HG03095 (cell line): ENCODE measurements around the gene LSM4.

ENCODE experiments used
- ATAC-seq: cut with Tn5 transposase; IDR thresholded peaks from one replicate; pipeline ENCODE4 v1.9.1; 2021; ENCODE audit warnings: moderate library complexity; ENCODE audit not compliant: unreplicated experiment

Gene LSM4

DNA sequence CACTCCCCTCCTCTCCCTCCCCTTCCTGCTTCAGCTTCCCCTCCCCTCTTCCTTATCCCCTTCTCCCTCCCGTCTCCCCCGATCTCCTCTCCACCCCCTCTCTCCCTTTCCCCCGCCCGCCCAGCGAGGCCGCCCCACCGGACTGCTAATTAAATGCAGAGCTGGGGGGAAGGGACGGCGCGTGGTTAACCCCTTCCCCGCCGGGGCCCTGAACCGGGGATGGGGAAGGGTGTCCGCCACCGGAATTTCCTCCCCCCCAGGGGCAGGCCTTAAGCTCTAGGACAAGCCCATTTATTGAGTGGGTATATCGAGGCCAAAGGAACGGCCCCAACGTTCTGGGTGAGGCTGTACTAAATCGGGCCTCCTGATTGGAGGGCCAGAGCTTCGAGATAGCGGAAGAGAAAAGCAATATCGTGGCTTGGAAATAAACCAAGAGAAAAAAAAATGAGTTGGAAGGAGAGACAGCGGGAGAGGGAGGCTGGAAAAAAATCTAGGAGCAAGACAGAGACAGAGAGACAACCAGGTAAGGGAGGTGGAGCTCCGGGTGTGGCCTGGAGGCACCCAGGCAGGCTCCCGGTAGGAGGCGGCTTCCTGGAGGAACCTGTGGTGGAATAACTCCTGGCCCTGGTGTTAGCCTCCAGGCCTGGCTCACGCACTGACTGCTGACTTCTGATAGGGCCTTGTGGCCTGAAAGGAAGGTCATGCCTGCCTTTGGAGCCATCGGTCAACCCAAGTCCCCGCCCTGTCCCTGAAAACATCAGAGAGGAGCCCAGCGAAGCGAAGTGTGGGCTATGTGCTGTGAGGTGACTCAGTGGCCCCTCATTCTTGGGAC, 29.9 kb downstream of the LSM4 start:
- ATAC-seq = no peak

DNA sequence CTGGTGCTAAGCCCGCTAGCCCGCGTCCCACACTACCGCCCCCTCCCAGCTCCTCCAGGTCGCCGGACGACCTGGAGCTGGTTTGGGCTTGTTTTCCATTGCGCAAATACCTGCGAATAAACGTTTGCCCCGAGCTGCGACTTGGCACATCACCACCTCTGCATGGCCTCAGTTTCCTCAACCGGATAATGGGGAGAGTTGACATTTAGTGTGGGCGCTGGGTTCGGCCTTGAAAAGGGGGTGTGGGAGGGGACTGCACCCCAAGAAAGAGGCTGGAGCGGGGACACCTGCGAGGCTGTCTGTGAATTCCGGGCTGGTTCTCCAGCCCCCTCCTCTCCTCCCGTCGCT, 30.4 kb downstream of the LSM4 start:
- no peak for ATAC-seq

DNA sequence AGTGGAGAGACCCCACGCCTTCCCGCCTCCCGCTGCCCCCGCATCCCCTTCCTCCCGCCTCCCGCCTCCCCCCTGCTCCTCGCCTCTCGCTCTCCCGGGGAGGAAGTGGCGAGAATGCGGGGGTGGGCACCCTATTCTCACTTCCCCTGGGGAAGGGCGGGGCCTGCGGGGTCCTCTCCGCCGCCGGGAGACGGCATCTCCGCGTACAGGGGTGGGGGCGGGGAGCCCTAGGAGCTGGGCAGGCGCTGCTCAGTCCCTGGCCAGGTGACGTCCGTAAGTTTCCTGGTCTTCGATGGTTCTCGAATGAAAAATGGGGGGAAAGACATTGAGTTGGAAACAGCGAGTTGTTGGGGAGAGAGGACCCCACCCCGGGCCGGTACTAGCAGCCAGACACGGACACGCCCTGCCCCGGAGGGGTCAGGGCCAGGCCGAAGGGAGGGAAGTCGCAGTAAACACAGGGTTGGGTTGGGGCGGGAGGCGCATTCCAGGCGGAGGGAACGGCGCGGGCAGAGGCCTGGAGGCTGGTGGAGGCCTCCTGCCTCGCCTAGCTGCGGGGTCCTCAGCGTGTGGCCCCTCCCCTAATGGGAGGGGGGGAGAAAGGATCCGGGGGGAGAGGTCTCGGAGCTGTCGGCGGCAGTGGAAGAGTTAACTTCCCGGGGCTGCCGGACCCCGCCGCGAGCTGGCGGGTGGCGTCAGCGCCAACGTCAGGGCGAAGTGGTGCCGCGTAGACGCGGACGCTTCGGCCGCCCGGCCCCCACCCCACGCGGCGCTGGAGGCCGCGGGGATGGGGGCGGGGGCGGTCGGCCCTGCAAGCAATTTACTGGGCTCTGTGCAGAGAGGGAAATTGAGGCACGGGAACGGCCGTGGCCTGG, 31.1 kb downstream of the LSM4 start:
- peak; percentile 37 for ATAC-seq

DNA sequence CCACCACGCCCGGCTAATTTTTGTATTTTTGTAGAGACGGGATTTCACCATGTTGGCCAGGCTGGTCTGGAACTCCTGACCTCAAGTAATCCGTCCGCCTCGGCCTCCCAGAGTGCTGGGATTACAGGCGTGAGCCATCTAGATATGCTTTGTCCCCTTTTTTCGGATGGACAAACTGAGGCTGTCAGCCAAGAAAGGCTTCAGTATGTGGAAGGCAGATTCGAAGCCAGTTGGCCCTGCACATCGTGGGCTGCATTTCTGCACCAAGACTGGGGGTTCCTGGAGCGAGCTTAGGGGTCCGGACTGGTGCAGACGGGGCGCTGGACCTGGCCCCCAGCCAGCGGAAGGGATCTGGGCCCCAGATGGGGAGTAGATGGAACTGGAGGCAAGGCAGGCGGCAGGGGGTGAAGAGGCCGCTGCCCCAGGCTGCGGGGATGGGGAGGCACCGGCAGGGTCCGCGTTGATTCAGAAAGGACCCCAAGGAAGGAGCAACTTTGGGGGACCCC, 31.8 kb downstream of the LSM4 start:
- ATAC-seq = no peak

DNA sequence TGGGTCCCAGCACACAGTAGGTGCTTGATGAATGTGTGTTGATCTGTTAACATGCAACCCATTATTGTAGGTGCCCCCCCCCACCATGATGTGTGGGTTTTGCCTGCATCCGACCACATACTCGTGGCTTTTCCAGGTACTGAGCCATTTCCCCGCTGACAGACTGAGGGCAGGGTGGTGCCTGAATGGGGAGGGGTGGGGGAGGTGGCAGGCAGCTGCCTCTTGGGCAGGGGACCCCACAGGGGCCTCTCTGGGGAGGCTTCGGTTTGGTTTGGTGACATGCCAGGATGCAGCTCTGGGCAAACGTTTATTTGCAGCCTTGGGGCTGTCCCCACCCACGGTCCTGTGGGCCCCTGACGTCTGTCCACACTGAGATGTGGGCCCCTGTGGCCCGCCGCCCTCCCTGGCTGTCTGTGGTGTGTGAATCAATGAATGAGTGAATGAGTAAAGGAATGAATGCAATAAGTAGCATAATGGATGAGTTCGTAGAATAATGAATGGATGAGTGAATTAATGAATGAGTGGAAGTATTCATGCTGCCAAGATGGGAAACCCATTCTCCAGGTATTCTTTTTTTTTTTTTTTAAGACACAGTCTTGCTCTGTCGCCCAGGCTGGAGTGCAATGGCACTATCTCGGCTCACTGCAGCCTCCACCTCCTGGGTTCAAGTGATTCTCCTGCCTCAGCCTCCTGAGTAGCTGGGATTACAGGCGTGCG, 32.4 kb downstream of the LSM4 start:
- ATAC-seq = no peak

DNA sequence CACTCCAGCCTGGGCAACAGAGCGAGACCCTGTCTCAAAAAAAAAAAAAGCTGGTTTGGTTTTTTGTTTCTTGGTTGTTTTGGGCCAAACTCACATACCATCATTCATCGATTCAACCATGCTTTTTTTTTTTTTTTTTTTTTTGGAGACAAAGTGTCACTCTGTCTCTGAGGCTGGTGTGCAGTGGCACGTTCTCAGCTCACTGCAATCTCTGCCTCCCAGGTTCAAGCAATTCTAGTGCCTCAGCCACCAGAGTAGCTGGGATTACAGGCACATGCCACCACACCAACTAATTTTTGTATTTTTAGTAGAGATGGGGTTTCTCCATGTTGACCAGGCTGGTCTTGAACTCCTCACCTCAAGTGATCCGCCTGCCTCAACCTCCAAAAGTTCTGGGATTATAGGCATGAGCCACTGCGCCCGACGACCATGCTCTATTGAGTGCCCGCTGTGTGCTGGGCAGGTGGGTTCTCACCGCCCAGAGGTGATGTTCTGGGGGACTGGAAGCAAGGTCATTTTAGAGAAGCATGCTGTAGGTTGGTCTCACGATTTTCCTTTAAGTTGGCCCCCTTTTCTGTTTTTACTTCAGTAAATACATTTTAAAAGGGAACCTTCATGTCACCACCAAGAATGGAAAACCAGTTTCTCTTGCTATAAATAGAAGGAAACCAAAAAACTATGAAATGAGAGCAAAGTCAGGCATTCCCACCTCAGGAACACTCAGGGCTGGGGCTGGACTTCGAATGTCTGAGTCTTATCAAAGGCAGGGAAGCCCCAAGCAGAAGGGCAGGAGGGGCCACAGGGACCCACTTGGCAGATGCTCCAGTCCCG, 33.2 kb downstream of the LSM4 start:
- no peak for ATAC-seq

DNA sequence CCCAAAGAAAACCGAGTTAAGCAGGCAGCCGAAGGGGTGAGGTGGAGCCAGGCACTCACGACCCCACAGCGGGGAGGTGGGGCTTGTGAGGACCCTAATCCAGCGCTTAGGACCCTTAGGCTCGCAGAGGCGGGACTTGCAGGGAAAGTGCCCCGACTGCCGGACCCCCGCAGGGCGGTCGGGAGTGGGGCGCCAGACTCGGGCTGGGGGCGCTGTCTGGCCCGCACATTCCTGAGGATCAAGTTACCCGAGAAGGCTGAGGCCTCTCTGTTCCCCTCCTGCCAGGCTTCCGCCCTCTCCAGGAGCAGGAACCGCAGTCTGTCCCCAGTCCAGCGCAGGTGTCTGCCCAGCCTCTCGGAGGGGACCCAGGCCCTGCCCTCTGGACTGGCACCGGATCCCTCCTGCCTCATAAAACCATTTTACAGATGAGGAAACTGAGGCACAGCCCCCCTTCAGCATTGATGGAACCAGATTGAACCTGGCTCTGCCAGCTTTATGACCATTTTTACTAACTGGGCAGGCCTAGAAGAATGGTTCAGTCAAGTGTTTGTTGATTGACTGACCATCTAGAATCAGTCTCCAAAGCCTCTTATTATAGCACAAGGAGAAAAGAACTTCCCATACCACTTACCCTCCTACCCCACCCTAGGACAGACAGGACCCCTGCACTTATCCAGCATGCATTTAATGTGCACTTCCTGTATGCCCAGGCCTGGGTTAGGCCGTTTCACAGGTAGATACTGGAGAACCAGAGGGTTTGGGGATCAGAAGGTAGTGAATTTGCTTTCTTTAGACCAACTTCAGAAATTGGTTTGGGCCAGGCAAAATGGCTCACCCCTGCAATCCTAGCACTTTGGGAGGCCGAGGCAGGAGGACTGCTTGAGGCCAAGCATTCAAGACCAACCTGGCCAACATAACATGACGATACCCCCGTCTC, 34.8 kb downstream of the LSM4 start:
- no peak for ATAC-seq

DNA sequence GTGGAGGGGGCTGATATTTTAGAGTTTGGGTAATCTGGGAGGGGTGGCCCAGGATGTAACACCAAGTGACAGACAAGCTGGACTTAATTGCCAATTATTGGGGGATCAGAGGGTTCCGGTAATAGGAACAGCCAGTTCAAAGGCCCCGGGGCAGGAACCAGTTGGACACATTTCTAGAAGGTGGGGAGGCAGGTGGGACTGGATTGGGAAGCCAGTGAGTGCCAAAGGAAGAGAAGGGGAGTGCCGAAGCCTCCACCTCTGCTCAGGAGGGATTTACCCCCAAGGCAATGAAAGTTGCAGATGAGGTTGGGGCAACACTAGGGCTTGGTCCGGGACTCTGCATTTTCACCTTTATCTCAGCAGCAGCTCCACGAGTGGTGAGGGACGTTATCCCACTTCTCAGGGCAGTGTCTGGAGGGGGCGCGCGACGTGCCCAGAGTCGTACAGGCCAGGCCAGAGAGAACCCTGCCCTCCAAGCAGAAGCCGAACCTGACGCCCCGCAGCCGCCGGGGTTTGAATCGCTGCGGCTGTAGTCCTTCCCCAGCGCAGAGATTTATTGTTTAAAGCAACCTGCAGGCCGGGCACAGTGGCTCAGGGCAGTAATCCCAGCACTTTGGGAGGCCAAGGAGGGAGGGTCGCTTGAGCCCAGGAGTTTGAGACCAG, 35.8 kb downstream of the LSM4 start:
- ATAC-seq = no peak

DNA sequence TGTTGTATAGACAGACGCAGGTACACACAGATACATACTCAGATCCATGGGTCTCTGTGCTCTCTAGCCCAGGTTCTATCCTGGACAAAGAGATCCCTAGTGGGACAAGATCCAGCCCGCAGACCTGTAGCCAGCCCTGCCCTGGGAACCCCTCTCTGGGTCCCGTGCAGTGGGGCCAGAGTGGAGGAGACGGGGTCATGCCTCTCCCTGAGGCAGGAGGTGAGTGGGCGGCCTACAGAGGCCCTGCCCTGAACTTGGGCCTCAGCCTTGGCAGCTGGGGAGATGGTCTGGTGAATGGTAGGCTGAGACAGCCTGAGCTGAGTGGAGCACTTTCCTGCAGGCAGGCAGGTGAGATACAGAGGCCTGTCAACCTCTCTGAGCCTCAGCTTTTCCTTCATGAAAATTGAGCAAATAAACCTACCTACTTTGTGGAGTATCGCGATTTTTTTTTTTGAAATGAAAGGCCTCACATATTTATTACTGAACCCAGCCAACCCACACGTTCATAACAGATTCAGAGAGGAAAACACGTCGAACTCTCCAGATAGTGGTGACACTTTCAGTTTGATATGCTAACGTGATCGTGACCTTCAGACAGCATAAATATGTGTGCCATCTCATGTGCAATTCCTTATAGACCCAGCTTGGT, 38.0 kb downstream of the LSM4 start:
- ATAC-seq = no peak

DNA sequence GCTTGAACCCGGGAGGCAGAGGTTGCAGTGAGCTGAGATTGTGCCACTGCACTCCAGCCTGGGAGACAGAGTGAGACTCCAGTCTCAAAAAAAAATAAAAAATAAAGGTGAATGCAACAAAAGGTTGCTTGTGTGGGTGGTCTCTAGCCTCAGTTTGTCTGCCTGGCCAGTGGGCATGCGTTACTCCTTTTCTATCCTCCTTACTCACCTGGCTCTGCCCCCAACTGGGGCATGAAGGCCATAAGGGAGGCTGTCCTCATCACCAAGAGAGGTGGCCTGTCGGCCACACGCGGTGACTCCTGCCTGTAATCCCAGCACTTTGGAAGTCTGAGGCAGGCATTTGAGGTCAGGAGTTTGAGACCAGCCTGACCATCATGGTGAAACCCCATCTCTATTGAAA, 39.5 kb downstream of the LSM4 start:
- no peak for ATAC-seq

DNA sequence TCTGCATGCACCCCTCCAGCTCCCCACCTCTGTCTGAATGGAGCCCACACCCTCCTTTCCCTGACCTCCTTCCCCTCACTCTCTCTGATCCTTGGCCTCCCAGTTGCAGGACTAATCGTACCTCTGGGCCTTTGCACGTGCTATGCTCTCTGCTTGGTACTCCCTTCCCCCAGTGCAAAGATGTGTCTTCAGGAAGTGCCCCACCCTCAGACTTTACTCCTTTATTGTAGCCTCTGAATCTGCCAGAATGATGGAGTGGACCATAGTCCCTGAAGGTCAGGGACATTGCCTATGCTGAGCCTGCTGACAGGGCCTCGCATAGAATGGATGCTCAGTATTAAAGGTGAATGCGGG, 40.1 kb downstream of the LSM4 start:
- no peak for ATAC-seq

DNA sequence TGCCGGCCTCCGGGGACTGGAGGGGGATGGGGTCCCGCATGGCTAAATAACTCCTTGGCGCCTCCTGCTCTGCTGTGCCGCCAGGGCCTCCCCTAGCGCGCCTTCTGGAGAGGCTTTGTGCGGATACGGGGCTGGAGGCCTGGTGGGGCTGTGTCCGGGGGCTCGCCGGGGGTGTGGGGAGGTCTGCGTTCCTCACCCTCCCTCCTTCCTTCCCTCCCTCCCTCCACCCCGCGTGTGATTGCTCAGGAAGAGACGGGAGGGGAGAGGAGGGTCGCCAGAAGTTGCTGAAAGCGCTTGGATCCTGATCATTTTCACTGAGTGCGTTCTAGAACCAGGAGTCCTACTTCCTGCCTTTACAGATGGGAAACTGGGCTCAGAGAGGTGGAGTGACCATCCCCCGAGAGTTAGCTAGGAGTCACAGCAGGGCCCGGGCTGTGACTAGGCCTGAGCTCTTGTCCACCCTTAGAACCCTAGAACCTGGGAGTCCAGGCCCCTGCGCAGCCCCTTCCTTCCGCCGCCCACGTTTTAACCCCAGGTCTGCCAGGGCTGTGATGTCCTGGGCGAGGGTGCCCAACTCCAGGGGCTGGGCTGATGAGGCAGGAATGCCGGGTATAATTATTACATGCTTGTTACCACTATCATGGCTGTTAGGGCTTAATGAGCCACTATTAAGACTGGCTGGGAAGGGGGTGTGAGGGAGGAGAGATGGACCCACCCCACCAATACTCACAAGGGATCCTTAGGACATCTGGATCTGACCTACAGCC, 40.7 kb downstream of the LSM4 start:
- ATAC-seq = peak; percentile 24

DNA sequence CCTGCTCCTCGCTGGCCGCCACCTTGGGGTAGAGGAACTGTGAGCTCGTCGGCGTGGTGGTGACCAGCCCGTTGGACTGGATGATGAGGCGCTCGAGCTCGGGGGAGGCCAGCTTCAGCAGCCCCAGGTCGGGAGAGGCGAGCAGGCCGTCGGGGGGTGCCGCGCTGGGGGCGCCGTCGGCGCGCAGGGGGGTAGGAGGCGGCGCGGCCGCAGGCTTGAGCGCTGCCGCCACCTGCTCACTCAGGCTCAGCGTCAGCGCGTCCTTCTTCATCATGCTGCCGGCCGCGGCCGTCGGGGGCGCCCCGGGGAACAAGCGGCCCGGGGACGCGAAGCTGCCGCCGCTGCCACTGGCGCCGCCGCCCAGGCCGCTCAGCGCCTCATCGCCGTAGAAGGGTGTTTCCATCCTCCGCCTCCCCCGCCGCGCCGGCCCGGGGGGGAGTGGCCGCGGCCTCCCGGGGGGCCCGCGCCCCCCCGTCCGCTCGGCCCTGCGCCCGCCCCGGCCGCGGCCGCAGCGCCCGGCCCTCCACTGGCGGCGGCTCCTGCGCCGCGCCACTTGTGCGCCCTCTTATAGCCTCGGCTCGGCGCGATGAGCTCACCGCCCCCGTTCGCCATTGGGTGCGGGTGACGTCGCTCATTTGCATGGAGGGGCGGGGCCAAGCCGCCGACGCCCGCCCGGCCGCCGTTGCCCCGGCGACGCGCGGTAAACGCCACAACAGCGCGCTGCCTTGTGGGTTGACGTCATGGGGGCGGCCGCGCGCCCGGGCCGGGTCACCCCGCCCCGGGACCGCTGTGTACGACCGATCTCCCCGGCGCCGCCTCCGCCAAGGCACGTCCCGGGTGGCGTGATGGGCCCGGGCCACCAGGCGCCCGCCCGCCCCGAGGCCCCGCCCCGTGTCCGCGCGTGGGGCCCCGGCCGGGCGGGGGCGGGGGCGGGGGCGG, 41.5 kb downstream of the LSM4 start, which contains the start of gene JUND:
Gene JUND, minus strand, starts transcription at position 541 of the 939 bp plus-strand sequence. Its CDS starts 138 bp downstream, at position 403.
- peak; percentile 54 for ATAC-seq

DNA sequence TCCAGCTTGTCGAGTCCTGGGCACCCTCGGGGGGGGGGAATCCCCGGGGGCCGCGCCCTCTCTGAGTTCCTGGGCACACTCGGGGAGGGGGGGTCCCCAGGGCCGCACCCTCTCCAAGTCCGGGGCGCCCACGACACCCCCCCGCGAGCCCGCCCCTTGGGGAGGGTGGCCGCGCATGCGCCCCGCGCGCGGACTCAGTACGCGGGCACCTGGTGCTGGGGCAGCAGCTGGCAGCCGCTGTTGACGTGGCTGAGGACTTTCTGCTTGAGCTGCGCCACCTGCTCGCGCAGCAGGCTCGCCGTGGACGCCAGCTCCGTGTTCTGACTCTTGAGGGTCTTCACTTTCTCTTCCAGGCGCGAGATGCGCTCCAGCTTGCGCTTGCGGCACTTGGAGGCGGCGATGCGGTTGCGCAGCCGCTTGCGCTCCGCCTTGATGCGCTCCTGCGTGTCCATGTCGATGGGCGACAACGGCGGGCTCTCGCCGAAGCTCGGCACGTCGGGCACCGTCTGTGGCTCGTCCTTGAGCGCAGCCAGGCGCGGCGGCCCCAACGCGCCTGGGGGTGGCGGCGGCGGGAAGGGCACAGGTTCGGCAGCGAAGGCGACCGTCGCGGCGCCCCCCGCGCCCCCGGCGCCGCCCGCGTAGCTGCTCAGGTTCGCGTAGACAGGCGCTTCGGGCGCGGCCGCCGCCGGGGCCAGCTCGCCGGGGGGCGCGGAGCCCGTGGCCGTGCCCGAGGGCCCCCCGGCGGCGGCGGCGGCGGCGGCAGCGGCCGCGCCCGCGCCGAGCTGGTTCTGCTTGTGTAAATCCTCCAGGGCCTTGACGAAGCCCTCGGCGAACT, 42.4 kb downstream of the LSM4 start:
- ATAC-seq = no peak

DNA sequence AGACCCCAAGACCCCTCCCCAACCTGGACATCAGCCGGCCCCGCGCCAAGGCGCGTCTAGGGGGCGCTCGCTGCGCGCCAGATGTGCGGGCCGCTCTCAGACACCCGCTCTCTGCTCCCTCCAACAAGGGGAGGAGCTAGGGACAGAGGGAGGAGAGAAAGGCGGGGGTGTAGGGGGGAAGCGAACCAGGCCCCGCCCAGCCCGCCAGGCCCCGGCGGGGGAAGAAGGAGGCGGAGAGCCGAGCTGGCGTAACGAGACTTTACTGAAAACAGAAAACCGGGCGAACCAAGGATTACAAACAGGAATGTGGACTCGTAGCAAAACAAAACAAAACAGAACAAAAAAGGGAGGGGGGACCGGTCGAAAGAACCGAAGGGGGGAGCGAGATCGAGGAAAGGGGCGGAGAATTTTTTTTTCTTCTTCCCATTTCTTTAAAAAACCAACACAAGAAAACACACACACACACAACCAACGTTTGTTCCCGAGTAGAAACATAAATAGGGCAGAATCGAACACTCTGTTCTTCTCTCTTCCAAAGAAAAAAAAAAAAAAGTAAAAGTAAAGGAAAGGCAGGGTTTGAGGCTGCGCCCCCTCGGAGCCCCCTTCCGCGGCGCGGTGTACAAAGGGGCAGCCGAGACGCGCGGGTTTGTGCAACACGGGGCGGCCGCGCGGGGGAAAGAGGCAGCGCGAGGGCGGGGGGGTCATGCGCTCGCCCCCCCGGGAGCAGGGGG, 43.2 kb downstream of the LSM4 start:
- ATAC-seq = no peak
